GM21423 (cell line): ENCODE results near the gene USP32.
"Not testable (repeated sequence)": the region's sequence is repeated elsewhere in the genome, so short reads cannot be mapped to it uniquely, and the experiment has no call there.

Experiments
- ATAC-seq: cut with Tn5 transposase; IDR thresholded peaks from one replicate; pipeline ENCODE4 v1.9.1; 2021; ENCODE audit warnings: mild to moderate bottlenecking, moderate library complexity; ENCODE audit not compliant: unreplicated experiment

Gene USP32

DNA sequence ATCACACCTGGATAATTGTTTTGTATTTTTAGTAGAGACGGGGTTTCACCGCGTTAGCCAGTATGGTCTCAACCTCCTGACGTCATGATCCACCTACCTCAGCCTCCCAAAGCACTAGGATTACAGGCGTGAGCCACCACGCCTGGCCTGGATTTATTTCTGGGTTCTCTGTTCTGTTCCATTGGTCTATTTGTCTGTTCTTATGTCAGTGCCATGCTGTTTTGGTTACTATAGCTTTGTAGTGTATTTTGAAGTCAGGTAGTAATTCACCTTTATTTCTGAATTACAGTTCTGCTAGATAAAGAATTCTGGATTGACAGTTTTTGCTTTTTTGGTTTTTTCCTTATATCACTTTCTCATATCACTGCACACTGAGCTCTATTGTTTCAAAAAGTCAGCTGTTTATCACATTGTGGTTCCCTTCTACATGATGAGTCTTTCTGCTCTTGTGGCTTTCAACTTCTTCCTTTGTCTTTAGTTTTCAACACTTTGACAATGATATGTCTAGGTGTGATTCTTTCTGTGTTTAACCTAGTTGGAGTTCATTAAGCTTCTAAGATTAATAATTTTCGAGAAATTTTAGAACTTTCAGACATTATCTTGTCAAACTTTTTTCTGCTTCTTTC lies 144.0 kb downstream of the USP32 start:
- ATAC-seq, result no peak

DNA sequence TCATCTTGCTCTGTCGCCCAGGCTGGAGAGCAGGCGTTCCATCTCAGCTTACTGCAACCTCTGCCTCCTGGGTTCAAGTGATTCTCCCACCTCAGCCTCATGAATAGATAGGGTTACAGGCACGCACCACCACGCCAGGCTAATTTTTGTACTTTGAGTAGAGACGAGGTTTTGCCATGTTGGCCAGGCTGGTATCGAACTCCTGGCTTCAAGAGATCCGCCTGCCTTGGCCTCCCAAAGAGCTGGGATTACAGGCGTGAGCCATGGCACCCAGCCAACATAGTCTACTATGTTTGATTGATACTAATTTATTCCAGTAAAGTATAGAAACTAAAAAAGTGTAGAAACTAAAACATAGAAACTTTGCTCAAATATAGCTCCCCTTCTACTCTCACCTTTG lies 147.3 kb downstream of the USP32 start:
- no peak for ATAC-seq

DNA sequence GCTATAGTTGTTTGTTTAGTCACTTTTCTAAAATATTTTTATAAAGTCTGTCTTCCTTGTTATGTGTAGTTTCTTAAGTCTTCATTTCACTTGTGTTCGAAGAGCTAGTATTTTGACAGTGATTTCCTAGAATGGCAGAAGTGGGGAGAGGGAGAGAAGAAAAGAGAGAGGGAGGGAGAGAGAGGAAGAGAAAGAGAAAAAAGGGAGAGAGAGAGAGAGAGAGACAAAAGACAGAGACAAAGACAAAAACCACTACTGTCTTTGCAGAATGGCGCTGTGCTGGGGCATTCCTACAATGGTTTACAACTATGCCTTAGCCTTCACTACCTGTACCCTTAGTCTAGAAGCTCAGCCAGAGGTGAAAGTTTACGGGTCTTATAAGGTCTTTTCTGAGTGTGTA lies 151.6 kb downstream of the USP32 start:
- no peak for ATAC-seq

DNA sequence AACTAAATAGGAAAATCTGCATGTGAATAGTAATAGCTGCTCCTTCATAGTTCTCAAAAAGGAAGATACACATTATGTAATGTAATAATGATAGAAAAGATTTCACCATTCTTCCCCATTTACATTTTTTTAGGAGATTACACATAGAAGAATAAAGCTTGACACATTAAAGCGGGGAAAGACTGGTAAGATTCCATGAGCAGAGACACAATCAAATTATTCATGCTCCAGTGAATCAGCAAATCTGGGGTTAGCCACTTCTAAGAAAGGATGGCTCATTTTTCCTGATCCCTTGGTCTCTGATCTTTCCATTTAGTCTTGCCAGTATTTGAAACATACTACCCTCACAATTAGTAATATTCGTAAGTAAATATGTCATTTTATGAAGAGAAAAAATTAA lies 160.2 kb downstream of the USP32 start:
- no peak for ATAC-seq

DNA sequence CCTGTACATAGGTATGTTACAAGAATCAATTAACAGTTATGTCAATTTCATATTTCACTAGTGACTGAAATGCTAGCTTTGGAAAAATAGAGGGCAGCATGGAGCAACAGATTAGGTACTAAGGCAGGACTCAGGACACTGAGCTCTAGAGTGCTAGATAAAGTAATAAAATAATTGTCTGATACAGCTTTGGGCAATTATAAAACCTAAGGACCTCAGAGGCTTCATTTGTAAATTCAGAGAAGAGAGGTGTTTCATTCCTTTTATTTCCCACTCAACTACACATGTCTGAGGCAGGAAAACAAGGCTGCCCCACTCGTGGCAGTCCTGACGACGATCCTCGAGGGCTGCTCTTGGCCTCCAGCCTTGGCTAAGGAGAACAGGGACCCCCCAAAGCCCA lies 160.7 kb downstream of the USP32 start:
- no peak for ATAC-seq

DNA sequence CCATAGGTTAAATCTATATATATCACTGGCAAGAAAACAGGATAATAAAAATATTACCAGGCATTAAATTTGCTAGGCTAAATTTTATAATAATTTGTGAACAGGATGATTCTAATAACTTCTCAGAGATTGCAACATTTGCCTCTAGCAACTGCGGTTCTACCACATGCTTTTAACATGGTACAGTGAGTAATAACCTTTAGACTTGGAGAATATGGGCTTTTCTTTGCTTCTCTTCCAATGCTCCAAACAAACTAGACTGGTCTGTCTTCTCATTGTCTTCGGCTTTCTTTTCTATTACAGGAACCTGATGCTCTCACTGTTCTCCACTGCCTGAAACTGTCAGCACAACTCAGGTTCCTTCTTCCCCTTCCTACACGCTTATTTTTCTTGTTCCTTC lies 161.6 kb downstream of the USP32 start:
- no peak for ATAC-seq

DNA sequence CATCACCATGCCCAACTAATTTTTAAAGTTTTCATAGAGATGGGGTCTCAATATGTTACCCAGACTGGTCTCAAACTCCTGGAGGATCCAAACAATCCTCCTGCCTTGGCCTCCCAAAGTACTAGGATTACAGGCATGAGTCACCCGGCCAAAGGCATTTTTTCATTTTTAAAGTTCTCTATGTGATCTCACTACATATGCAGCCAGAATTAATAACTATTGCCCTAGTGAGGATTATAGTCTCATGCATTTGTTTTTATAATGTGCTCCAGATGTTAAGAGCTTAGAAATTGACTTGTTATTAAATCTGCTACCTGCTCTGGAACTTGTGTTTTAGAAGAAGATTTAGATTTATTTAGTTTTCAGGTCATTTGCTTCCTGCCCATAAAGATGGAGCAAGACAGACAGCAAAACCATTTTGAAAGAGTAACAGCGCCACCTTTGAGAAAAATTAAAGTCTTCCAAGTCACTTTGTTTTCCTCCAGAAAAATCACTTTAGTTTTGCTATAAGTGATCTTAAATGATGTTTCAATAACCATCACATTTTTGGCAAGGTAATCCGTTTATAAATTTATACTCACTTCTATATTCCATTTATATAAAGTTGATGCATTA lies 162.6 kb downstream of the USP32 start:
- no peak for ATAC-seq

DNA sequence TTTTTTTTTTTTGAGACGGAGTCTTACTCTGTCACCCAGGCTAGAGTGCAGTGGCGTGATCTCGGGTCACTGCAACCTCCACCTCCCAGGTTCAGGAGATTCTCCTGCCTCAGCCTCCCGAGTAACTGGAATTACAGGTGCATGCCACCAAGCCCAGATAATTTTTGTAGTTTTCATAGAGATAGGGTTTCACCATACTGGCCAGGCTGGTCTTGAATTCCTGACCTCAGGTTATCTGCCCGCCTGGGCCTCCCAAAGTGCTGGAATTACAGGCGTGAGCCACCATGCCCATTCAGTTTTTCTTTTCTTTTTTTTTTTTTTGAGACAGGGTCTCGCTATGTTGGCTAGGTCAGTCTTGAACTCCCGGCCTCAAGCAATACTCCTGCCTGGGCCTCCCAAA lies 164.7 kb downstream of the USP32 start:
- ATAC-seq, result not testable (repeated sequence)

DNA sequence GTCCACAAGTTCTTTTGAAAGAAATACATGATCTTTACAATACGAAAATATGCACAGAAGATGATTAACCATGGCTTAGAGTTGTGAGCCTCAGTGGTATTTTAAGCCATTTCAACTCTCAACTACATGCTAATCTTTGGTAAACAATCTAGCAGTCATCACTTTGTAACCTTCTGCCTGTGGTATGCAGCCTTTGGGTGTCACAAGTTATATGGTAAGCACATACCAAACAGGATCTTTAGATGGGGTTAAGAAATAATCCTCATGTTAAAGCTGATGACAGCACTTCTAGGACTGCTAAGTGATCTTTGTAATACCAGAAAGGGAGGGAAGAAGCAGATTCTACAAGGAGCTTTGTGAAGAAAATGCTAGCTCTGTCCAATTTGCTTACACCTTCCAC lies 167.9 kb downstream of the USP32 start:
- ATAC-seq, result no peak

DNA sequence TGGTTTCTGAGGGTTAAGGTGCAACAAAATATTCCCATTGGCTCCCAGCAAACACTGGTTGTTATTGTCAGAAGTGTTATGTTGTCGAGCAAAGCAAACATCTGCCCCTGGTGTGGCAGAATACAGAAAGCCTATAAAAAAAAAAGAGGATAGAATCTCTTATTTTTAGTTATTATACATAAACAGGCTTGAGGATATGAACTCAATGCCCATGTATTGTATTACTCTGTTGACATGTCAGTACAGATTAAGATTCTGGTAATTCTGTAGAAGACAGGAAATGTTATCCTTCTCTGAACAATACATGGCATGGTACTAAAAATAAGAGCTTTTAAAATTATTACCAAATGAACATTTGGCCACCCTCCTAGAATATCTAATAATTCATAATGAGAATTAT lies 168.5 kb downstream of the USP32 start:
- ATAC-seq, result no peak

DNA sequence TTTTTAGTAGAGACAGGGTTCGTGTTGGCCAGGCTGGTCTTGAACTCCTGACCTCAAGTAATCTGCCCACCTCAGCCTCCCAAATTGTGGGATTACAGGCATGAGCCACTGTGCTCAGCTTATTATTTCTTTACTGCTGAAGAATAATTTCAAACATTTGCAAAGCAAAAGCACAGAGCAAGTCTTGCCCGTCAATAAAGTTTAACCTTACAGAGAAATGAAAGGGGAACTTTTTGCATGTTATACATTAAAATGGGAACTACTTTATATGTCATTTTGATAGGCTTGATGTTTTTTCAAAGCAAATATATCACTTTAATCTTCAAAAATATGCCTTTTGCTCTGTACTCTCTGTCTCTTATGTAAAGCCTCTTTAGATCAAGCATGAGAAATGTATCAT lies 173.2 kb downstream of the USP32 start:
- ATAC-seq, result not testable (repeated sequence)

DNA sequence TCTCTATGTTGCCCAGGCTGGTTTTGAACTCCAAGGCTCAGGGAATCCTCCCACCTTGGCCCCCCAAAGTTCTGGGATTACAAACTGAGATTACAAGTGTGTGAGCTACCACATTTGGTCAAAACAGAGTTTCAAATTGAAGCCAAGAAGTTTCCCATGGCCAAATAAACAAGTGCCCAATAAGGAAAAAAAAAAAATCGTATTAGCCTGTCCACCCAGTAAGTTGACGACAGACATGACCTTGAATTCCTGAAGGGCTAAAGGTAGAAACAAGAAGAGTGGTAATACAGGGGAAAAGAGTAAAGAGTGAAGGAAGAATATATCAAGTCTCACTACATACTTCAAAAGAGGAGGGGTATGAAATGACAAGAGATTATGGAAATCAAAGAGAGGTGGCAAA lies 176.0 kb downstream of the USP32 start:
- ATAC-seq, result not testable (repeated sequence)

DNA sequence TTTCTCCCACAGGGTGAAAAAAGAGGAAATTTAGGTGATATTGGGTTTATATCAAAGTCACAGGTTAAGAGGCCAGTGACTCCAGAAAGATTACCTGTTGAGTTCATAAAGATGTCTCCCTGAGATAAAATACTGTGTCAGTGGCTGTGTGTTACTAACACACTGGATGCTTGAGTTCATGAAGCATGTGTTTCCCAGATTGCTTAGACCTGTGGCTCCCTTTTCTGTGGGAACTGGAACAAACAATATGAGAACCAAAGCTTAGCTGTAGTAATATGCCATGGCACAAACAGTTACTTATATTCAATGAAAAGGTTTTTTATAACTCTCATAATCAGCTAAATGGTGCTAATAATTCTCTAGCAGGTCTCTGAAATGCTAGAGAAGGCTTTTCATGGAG lies 180.7 kb downstream of the USP32 start:
- ATAC-seq, result not testable (repeated sequence)

DNA sequence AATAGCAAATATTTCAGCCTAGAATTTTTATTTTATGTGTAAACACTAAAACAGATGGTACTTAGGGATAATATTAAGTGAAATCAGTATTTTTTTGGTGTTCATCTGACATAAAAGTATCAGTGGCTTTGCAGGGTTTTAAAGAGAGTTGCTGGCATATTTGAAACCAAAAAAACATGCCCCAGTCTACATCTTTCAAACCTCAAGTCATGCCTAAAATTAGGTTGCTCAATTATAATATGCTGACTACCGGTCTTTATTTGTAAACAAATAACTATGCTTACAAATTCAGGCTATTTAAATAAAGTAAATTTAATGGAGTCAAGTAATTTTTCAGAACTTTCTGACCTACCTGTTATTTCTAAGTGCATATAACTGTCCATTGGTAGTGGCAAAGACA lies 183.6 kb downstream of the USP32 start:
- not testable (repeated sequence) for ATAC-seq

DNA sequence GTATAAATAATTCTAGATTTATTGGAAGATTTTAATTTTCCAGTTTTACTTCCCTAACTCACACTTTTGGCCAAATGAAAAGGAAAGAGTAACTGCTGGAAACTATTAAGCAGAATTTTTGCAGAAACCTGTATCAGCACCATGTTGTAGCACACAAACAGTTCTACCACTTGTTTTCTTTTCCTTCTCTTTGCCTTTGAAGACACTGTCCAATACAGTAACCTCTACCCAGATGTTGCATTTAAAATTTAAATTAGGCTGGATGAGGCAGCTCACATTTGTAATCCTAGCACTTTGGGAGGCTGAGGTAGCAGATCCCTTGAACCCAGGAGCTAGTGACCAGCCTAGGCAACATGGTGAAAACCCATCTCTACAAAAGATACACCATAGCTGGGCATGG lies 186.2 kb downstream of the USP32 start:
- ATAC-seq, result not testable (repeated sequence)

DNA sequence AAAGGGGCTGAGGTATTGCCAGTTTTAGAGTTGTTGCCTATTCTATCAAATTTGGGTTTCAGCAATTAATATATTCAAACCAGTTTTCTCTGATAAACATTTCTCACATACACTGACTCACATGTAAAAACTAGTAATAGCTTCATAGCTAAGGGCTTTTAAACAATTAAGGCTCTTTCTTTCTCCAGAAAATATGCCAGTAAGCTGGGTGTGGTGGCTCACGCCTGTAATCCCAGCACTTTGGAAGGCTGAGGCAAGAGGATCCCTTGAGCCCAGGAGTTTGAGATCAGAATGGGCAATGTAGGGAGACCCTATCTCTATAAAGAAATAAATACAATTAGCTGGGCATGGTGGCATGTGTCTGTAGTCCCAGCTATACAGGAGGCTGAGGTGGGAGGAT lies 193.3 kb downstream of the USP32 start:
- not testable (repeated sequence) for ATAC-seq

DNA sequence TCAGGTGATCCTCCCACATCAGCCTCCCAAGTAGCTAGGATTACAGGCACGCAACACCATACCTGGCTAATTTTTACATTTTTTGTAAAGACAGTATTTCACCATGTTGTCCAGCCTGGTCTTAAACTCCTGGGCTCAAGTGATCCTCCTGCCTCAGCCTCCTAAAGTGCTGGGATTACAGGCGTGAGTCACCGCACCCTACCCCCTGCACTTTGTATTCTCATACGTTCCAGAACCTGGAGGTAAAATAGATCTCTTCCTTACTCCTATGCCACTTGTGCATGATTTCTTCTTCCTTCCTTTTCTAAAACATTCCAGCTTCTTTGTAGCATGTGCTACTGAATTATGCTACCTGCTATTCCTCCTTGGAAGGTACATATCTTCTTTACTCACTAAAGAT lies 197.8 kb downstream of the USP32 start:
- ATAC-seq, result not testable (repeated sequence)

DNA sequence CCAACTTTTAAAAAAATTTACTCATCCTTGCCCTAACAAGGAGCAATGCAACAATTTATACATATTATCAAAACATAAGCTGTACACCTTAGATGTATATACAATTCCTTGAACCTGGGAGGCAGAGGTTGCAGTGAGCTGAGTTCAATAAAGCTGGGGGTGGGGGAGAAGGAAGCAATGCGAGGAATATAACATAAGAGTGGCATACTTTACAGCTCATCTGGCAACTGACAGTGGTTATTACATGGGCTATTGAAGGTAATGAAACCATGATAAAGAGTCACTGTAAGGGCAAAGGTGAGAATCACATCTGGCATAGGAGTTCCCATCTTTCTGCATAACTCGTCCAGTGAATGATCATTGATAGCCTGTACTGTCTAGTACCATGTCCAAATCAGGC lies 198.5 kb downstream of the USP32 start:
- ATAC-seq, result no peak

DNA sequence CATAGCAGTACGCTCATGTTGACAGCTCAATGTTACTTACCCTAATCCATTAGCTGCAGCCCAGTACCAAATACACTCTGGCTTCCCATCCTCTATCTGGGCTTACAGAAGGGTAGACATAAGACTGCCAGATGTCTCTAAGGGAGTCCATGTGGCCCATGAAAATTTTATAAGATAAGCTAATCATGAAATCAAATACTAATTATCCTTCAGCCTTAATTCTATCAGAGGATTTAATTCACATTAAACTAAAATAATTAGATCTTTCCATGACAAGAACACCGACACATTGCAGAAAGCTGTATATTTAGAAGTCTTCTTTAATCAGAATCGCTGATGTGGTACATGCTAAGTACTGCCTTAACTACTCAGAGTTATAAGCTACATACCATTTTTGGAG lies 198.9 kb downstream of the USP32 start:
- not testable (repeated sequence) for ATAC-seq

DNA sequence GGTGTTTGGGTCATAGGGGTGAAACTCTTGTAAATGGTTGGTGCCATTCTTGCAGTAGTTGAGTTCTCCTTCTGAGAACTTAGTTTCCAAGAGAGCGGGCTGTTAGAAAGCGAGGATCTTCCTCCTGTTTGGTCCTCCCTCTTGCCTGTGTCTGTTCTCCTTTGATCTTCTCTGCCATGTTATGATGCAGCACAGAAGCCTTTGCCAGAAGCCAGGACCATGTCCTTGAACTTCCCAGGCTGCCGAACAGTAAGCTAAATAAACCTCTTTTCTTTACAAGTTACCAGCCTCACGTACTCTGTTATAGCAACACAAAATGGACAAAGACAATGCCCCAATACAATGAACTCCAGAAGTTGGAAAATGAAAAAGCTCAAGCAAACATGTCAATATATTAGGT lies 201.9 kb downstream of the USP32 start:
- ATAC-seq, result not testable (repeated sequence)

DNA sequence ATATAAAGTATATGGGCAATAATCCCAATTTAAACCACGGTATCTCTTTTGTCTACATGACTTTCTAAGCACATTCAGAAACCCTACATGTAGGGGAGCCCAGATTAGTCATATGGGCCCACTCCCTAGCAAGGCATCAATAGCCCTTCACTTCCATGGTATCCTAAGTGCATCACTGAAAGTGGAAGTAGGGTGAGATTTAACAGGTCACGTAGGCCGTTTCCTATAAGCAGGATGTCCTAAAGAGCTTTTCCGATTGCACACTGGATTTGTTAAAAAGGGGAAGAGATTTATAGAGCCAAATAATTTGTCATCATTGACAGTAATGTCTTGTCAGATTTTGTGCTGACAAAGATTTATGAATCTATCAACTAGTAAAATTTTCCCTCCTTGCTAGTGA lies 203.2 kb downstream of the USP32 start:
- no peak for ATAC-seq

DNA sequence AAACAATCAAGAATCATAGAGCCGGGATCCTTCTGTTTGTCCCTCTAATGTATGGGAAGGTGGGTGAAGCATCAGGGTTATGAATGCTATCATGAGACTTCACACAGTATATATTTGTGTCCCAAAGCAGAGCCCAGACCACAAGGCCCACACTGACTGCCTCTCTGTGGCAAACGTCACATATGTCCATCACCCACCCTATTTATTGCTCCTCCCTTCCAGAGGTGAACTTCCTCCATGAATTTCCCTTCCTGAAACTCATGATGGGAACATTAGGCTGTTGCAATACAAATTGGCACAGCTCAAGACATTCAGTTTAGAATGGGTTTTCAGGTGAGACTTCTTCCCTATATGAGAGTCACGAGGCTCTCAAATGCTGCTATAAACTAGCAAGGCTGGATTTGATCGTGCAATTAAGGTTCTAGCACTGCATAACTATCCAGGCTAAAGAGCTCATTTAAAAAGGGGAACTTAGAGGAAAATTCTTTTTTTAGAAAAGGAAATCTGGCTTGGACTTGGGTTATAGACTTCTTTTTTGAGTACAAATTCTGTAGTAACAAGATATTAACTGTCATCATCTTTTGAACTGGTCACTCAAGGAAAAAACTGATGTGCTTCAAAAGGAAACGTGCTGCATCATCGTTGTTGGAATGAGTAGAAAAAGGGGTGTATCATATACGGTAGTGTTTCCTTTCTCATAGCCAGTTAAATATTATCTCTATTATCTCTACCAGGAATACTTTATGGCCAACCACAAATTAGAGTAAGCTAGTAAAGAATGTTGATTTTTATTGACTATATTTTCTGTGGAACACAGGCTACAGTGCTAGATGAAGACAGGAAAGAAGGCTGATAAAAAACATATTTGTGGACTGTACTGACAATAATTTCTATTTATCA lies 204.8 kb downstream of the USP32 start:
- ATAC-seq, result not testable (repeated sequence)
